Lower leg skin (tissue), 4 donors: ENCODE results near the gene KLK7. TPM values are rescaled to one million over a fixed set of nuclear protein-coding genes. Genes with fewer than 3 reads are reported as not detected.
A peak's percentile ranks its signal among the peaks of the same experiment; 100 is the strongest.

ENCODE experiments used
- DNase-seq, 2 donors: peaks; one replicate each; pipeline ENCODE4 v3.0.0-alpha.2; 2019; ENCODE audit warnings: low spot score in 2 of 2
- H3K4me3 ChIP-seq: fragments of 200-600 bp; sonication (generic); 2 replicates; pipeline ENCODE4 v1.5.1; 2017; ENCODE audit warnings: mild to moderate bottlenecking, low read depth; ENCODE audit not compliant: poor library complexity, severe bottlenecking
- CTCF ChIP-seq, 3 donors: fragments of 450-650 bp; IDR thresholded peaks; one replicate each; pipeline ENCODE4 v1.5.1; 2016; ENCODE audit warnings: antibody characterized with exemption in 3 of 3, mild to moderate bottlenecking in 3 of 3, moderate library complexity in 2 of 3
- POLR2A ChIP-seq, 2 donors: fragments of 450-650 bp; IDR thresholded peaks; one replicate each; pipeline ENCODE4 v1.6.1; 2016 to 2017; ENCODE audit warnings: antibody characterized with exemption in 2 of 2, mild to moderate bottlenecking in 1 of 2, moderate library complexity in 1 of 2
- whole genome bisulfite sequencing, 2 donors: methylation state at CpG; one replicate each; pipeline ENCODE4 v1.1.5; 2018; 5-methylcytosine and 5-hydroxymethylcytosine counted together
- intact Hi-C: fragments of 100-400 bp; cut with DNase I; formaldehyde crosslinking; loops from one replicate; pipeline ENCODE4 v1.15.0; 2023; ENCODE audit warnings: low total_unique reads
- total RNA-seq, 4 donors: library from RNA; depleted of rRNA; stranded (reverse); fragments of >200 nt; gene quantifications; one replicate each; pipeline ENCODE4 v1.1.0, GENCODE V29; 2016

Gene KLK7
- total RNA-seq, 4 donors from 2014 or later, result 206 to 251 (median 224) TPM

GRCh38 chr19:50939596-50939995 lies 44.1 kb downstream of the KLK7 start:
- WGBS, 2 donors, result 75 to 79% methylated on average over 2 of the region's 2 CpGs
- no peak for TF ChIP-seq CTCF (IDR thresholded peaks at IDR 0.05)
- no peak for TF ChIP-seq POLR2A (IDR thresholded peaks at IDR 0.05)
- intact Hi-C loops, result no loop called here
- no peak overlapping the region for H3K4me3 ChIP-seq
- no peak for DNase-seq

- peak in 1 of 2 donors; percentile 35 for DNase-seq
- intact Hi-C loops, result loop anchor here (5.0 kb wide), 1 partner anchor 79 kb away; no protein-coding TSS in a partner anchor
- 44 to 46% methylated on average over 8 of the region's 8 CpGs for WGBS, 2 donors
- H3K4me3 ChIP-seq, result no peak overlapping the region
- TF ChIP-seq POLR2A (IDR thresholded peaks at IDR 0.05) (no peak), CTCF (IDR thresholded peaks at IDR 0.05) (no peak)
Measured at GRCh38 chr19:50933640-50934039, 50.1 kb downstream of the KLK7 start.

GRCh38 chr19:50932690-50933083 lies 51.0 kb downstream of the KLK7 start:
- intact Hi-C loops, result loop anchor here (5.0 kb wide), 1 partner anchor 80 kb away; no protein-coding TSS in a partner anchor
- no peak overlapping the region for H3K4me3 ChIP-seq
- TF ChIP-seq POLR2A (IDR thresholded peaks at IDR 0.05) (no peak), CTCF (IDR thresholded peaks at IDR 0.05) (no peak)
- WGBS, 2 donors, result 31 to 39% methylated on average over 4 of the region's 4 CpGs
- DNase-seq, result no peak

GRCh38 chr19:50932018-50932689 lies 51.6 kb downstream of the KLK7 start:
- 45 to 55% methylated on average over 11 of the region's 11 CpGs for WGBS, 2 donors
- H3K4me3 ChIP-seq, result no peak overlapping the region
- no peak for DNase-seq
- intact Hi-C loops, result loop anchor here (5.0 kb wide), 1 partner anchor 80 kb away; no protein-coding TSS in a partner anchor
- TF ChIP-seq CTCF (IDR thresholded peaks at IDR 0.05) (no peak), POLR2A (IDR thresholded peaks at IDR 0.05) (no peak)

GRCh38 chr19:50931023-50931422 lies 52.7 kb downstream of the KLK7 start:
- H3K4me3 ChIP-seq, result no peak overlapping the region
- DNase-seq, result no peak
- intact Hi-C loops, result loop anchor here (5.0 kb wide), 1 partner anchor 81 kb away; no protein-coding TSS in a partner anchor
- no peak for TF ChIP-seq POLR2A (IDR thresholded peaks at IDR 0.05)
- TF ChIP-seq CTCF (IDR thresholded peaks at IDR 0.05), result no peak
